Fibroblast of lung (primary cell): ENCODE results near the gene CEACAM16. TPM values are rescaled to one million over a fixed set of nuclear protein-coding genes. Genes with fewer than 3 reads are reported as not detected.

ENCODE experiments used
- DNase-seq, 2 donors: peaks; one replicate each; pipeline versions ENCODE4 v3.0.0 to v3.0.0-alpha.2; 2010; ENCODE audit warnings: low read depth in 2 of 2
- H2AFZ ChIP-seq: 2 replicates; pipeline ENCODE4 v1.5.1; 2012; ENCODE audit warnings: low read length, control low read depth, inconsistent platforms
- H3K27ac ChIP-seq: 2 replicates; pipeline ENCODE4 v1.5.1; 2011; ENCODE audit warnings: low read length, control low read depth; ENCODE audit not compliant: insufficient read depth
- H3K27me3 ChIP-seq: 2 replicates; pipeline ENCODE4 v1.5.1; 2011; ENCODE audit warnings: mild to moderate bottlenecking, low read length; ENCODE audit not compliant: control insufficient read depth, insufficient read depth
- H3K36me3 ChIP-seq: 2 replicates; pipeline ENCODE4 v1.5.1; 2011; ENCODE audit warnings: low read length; ENCODE audit not compliant: control insufficient read depth, insufficient read depth
- H3K4me1 ChIP-seq: 2 replicates; pipeline ENCODE4 v1.5.1; 2011; ENCODE audit warnings: low read length; ENCODE audit not compliant: control insufficient read depth, insufficient read depth; ENCODE audit errors: extremely low read depth
- H3K4me2 ChIP-seq: 2 replicates; pipeline ENCODE4 v1.5.1; 2011; ENCODE audit warnings: low read length, control low read depth; ENCODE audit not compliant: insufficient read depth; ENCODE audit errors: extremely low read depth
- H3K4me3 ChIP-seq, 4 experiments: fragments of 200-600 bp in 1 of 4; sonication (generic) in 1 of 4; replicated peaks in 1 of 4; 2 replicates each; pipeline ENCODE4 v1.5.1; 2011 to 2016; ENCODE audit warnings: low read length in 4 of 4, low read depth in 3 of 4, mild to moderate bottlenecking in 3 of 4, control low read depth in 2 of 4, inconsistent platforms in 1 of 4, mixed read lengths in 1 of 4; ENCODE audit not compliant: insufficient read depth in 1 of 4; ENCODE audit errors: control extremely low read depth in 1 of 4
- H3K79me2 ChIP-seq: 2 replicates; pipeline ENCODE4 v1.5.1; 2012; ENCODE audit warnings: mild to moderate bottlenecking, low read length, inconsistent platforms; ENCODE audit not compliant: control insufficient read depth, insufficient read depth
- H3K9ac ChIP-seq: 2 replicates; pipeline ENCODE4 v1.5.1; 2011; ENCODE audit warnings: mild to moderate bottlenecking, low read length, control low read depth; ENCODE audit not compliant: insufficient read depth
- H3K9me3 ChIP-seq: 2 replicates; pipeline ENCODE4 v1.5.1; 2012; ENCODE audit warnings: low read depth, low read length; ENCODE audit not compliant: control insufficient read depth, insufficient read depth
- H4K20me1 ChIP-seq: 2 replicates; pipeline ENCODE4 v1.5.1; 2011; ENCODE audit warnings: low read length; ENCODE audit not compliant: control insufficient read depth, insufficient read depth; ENCODE audit errors: extremely low read depth
- EZH2 ChIP-seq: IDR thresholded peaks from 2 replicates; pipeline ENCODE4 v1.5.1; 2012; ENCODE audit warnings: low read length, control low read depth, mild to moderate bottlenecking; ENCODE audit errors: missing control alignments
- polyA plus RNA-seq, 2 donors: library from polyadenylated mRNA; depleted of rRNA in 1 of 2; stranded (reverse) in 1 of 2; unstranded in 1 of 2; fragments of >200 nt; gene quantifications; 2 replicates each; pipeline ENCODE4 v1.2.1, GENCODE V29; 2011 to 2012; ENCODE audit warnings: missing spikeins in 1 of 2
- total RNA-seq: library from RNA; depleted of rRNA; stranded (reverse); fragments of >200 nt; gene quantifications from 2 replicates; pipeline ENCODE4 v1.2.1, GENCODE V29; 2014
- TF ChIP-seq, protein P1 (sequence below), 2 donors: IDR thresholded peaks in 1 of 2; conservative IDR thresholded peaks in 1 of 2; 1 replicate in 1 of 2; 2 replicates in 1 of 2; pipeline ENCODE4 v1.5.1; 2011 to 2012; ENCODE audit warnings: low read length in 2 of 2, control low read depth in 1 of 2, inconsistent platforms in 1 of 2, low read depth in 1 of 2, mild to moderate bottlenecking in 1 of 2

CEACAM16 gene
- total and polyA plus RNA-seq, 2 donors (not counting 1 experiment from before 2014, with no cell fraction given), result not detected

DNA sequence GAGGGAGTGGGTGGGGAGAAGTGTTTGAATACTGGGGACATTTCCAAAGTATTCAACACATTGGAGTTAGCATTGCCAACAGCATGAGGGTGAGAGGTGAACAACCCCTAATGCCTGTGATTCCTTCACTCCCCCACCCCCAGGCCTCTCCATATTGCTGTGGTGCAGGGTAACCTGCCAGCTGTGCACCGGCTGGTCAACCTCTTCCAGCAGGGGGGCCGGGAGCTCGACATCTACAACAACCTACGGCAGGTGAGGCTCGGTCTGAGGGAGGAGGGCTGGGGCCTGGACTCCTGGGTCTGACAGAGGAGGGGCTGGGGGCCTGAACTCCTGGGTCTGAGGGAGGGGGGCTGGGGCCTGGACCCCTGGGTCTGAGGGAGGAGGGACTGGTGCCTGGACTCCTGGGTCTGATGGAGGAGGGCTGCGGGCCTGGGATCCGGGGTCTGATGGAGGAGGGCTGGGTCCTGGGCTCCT is 57.2 kb downstream of the CEACAM16 start:
- Histone ChIP-seq H3K4me1 (peaks cover 62% of the 10 kb centered on the region), H3K36me3 (peaks cover 39% of the 10 kb centered on the region)

DNA sequence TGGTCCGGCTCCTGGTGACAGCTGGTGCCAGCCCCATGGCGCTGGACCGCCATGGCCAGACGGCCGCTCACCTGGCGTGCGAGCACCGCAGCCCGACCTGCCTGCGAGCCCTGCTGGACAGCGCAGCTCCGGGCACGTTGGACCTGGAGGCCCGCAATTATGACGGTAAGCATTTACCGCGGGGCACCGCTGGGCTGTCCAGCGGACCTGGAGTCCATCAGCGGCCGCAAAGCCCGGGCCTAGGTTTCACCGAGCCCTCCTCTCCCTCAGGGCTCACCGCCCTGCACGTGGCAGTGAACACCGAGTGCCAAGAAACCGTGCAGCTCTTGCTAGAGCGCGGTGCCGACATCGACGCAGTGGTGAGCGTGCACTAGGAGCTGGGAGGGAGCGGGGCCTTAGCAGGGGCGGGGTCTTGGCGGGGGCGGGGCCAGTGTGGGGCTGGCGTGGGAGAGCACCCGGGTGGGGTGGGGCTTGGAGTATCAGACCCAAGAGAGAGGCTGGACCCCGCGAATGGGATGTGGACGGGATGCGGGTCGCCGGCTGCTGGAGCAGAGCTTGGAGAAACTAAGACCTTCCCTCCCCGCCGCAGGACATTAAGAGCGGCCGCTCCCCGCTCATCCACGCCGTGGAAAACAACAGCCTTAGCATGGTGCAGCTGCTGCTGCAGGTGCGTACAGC is 58.2 kb downstream of the CEACAM16 start:
- Histone ChIP-seq H3K4me2 (peak overlapping the region; percentile 87), H3K36me3 (peaks cover 34% of the 10 kb centered on the region), H3K27ac (peak overlapping the region; percentile 100), H3K9me3 (no peaks in the 10 kb centered on the region), H3K79me2 (peaks cover 36% of the 10 kb centered on the region), H3K4me1 (peaks cover 54% of the 10 kb centered on the region), H2AFZ (no peak overlapping the region), H4K20me1 (no peaks in the 10 kb centered on the region), H3K27me3 (no peaks in the 10 kb centered on the region), H3K4me3 (peak overlapping the region; percentile 42 to 61 (median 52)), H3K9ac (peak overlapping the region; percentile 86)
- TF ChIP-seq, protein P1, sequence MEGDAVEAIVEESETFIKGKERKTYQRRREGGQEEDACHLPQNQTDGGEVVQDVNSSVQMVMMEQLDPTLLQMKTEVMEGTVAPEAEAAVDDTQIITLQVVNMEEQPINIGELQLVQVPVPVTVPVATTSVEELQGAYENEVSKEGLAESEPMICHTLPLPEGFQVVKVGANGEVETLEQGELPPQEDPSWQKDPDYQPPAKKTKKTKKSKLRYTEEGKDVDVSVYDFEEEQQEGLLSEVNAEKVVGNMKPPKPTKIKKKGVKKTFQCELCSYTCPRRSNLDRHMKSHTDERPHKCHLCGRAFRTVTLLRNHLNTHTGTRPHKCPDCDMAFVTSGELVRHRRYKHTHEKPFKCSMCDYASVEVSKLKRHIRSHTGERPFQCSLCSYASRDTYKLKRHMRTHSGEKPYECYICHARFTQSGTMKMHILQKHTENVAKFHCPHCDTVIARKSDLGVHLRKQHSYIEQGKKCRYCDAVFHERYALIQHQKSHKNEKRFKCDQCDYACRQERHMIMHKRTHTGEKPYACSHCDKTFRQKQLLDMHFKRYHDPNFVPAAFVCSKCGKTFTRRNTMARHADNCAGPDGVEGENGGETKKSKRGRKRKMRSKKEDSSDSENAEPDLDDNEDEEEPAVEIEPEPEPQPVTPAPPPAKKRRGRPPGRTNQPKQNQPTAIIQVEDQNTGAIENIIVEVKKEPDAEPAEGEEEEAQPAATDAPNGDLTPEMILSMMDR (conservative IDR thresholded peaks at IDR 0.05 in 1 of 2, IDR thresholded peaks at IDR 0.05 in 1 of 2; ENCODE audit: low read depth in 1 of 2, low read length in 2 of 2), result no peak
- TF ChIP-seq EZH2, result no peak
- DNase-seq, result peak; percentile 76 to 79

More for the DNA sequence above, 57.2 kb downstream of the CEACAM16 start:
- Histone ChIP-seq H2AFZ (no peak overlapping the region), H3K4me3 (peak overlapping the region in 1 of 4 experiments; percentile 20), H3K4me2 (peak overlapping the region; percentile 3), H3K27me3 (no peaks in the 10 kb centered on the region), H3K79me2 (peaks cover 47% of the 10 kb centered on the region), H4K20me1 (no peaks in the 10 kb centered on the region), H3K9me3 (no peaks in the 10 kb centered on the region), H3K9ac (peak overlapping the region; percentile 10), H3K27ac (peak overlapping the region; percentile 100)
- peak in 1 of 2 donors; percentile 42 for DNase-seq
- TF ChIP-seq EZH2, result no peak
- TF ChIP-seq, protein P1 (conservative IDR thresholded peaks at IDR 0.05 in 1 of 2, IDR thresholded peaks at IDR 0.05 in 1 of 2; ENCODE audit: low read depth in 1 of 2, low read length in 2 of 2), result no peak

DNA sequence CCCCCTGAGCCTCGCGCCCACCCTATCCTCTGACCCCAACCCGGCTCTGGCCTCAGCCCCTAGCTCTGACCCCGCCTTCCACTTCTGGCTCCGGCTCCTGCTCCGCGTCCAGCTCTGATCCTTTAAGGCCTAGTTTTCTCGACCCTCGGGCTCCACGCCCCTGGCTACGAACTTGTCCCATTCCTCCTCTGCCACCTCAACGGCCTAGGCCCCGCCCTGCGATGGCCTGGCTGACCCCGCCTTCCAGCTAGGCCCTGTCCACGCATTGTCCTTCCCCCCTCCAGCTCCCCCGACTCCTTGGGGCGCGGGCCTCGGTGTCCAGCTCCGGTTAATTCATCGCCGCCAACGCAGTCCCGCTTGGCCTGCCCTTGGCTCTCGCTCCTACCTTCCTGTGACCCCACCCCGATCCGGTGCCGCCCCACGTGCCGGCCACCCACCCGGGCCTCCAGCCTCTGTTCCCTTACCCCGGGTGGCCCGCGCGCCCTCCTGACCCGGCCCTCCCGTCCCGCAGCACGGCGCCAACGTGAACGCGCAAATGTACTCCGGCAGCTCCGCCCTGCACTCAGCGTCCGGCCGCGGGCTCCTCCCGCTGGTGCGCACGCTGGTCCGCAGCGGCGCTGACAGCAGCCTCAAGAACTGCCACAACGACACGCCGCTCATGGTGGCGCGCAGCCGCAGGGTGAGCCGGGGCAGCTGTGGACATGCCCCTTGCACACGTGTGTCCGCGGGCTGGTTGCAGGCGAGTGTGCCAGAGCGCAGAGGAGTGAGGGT is 59.0 kb downstream of the CEACAM16 start:
- Histone ChIP-seq H3K4me1 (peaks cover 47% of the 10 kb centered on the region), H2AFZ (no peak overlapping the region), H3K9ac (peak overlapping the region; percentile 86), H4K20me1 (no peaks in the 10 kb centered on the region), H3K9me3 (no peaks in the 10 kb centered on the region), H3K27ac (peak overlapping the region; percentile 100), H3K79me2 (peaks cover 29% of the 10 kb centered on the region), H3K4me3 (peak overlapping the region; percentile 42 to 61 (median 52)), H3K4me2 (peak overlapping the region; percentile 87), H3K27me3 (no peaks in the 10 kb centered on the region), H3K36me3 (peaks cover 28% of the 10 kb centered on the region)
- TF ChIP-seq, protein P1 (conservative IDR thresholded peaks at IDR 0.05 in 1 of 2, IDR thresholded peaks at IDR 0.05 in 1 of 2; ENCODE audit: low read depth in 1 of 2, low read length in 2 of 2), result peak in 1 of 2 donors; percentile 3
- no peak for TF ChIP-seq EZH2
- DNase-seq, result peak; percentile 58 to 76
